Activated CD8-positive, alpha-beta memory T cell treated with anti-CD3 and anti-CD28 coated beads for 48 hours (primary cell): ENCODE measurements around the gene C20orf144.
"Not testable (repeated sequence)": the region's sequence is repeated elsewhere in the genome, so short reads cannot be mapped to it uniquely, and the experiment has no call there.

Experiments used
- DNase-seq, 3 experiments: peaks; one replicate each; pipeline ENCODE4 v3.0.0-alpha.2; 2020; ENCODE audit warnings: low read depth in 2 of 3, low spot score in 2 of 3

Gene C20orf144

GRCh38 chr20:33693741-33694638 lies 31.9 kb downstream of the C20orf144 start:
- DNase-seq = no peak

DNA sequence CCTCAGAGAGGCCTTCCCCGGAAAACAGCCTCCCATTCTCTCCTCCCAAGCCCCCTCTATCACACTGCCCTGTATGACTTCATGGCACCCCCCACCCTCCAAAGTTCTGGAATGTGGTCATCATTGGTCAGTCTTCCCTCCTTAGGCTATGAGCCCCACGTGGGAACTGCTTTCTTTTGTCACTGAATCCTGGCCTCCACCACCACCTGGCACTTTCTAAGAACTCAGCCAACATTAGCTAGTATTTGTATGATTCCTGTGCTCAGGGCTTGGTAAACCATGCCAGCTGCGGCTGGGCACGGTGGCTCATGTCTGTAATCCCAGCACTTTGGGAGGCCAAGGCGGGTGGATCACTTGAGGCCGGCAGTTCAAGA lies 32.5 kb downstream of the C20orf144 start:
- DNase-seq = no peak

- no peak for DNase-seq
Measured at GRCh38 chr20:33696448-33696847, 34.3 kb downstream of the C20orf144 start.

- DNase-seq = no peak
Measured at GRCh38 chr20:33697129-33697528, 35.0 kb downstream of the C20orf144 start.

- DNase-seq = not testable (repeated sequence)
Measured at GRCh38 chr20:33698966-33699365, 36.8 kb downstream of the C20orf144 start.

DNA sequence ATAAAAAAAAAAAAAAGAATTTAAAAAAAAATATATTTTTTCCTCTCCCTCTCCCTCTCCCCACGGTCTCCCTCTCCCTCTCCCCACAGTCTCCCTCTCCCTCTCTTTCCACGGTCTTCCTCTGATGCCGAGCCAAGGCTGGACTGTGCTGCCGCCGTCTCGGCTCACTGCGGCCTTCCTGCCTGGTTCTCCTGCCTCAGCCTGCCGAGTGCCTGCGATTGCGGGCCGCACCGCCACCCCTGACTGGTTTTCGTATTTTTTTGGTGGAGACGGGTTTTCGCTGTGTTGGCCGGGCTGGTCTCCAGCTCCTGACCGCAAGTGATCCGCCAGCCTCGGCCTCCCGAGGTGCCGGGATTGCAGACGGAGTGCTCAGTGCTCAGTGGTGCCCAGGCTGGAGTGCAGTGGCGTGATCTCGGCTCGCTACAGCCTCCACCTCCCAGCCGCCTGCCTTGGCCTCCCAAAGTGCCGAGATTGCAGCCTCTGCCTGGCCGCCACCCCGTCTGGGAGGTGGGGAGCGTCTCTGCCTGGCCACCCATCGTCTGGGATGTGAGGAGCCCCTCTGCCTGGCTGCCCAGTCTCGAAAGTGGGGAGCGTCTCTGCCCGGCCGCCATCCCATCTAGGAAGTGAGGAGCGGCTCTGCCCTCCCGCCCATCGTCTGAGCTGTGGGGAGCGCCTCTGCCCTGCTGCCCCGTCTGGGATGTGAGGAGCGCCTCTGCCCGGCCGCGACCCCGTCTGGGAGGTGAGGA lies 38.7 kb downstream of the C20orf144 start:
- not testable (repeated sequence) for DNase-seq

DNA sequence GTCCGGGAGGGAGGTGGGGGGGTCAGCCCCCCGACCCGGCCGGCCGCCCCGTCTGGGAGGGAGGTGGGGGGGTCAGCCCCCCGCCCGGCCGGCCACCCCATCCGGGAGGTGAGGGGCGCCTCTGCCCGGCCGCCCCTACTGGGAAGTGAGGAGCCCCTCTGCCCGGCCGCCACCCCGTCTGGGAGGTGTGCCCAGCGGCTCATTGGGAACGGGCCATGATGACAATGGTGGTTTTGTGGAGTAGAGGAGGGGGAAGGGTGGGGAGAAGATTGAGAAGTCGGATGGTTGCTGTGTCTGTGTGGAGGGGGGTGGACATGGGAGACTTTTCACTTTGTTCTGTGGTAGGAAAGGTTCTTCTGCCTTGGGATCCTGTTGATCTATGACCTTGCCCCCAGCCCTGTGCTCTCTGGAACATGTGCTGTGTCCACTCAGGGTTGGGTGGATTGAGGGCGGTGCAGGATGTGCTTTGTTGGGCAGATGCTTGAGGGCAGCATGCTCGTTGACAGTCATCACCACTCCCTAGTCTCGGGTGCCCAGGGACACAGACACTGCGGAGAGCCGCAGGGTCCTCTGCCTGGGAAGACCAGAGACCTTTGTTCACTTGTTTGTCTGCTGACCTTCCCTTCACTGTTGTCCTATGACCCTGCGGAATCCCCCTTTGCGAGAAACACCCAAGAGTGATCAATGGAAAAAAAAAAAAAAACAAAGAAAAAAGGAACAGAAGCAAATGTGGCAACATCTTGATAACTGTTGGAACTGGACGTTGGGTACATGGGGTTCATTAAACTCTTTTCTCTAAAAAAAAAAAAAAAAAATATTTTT lies 39.7 kb downstream of the C20orf144 start:
- no peak for DNase-seq

DNA sequence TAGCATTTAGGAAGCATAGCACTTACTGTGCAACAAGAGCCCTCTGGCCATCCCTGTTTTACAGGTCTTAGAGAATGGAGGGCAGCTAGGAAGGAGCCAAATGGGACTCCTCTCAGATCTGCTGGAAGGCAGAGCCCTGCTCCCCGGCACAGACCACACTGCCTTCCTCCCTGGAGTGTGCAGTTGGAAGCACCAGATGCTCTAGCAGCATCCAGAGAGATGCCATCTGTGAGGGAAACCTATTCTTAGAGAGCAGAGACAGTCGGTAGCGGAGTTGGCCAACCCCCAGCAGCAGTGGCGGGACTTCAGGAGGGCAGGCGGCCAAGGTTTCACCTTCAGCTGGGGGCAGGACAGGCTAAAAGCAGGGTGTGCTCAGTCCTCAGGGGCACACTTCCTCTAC lies 40.7 kb downstream of the C20orf144 start:
- DNase-seq = no peak

DNA sequence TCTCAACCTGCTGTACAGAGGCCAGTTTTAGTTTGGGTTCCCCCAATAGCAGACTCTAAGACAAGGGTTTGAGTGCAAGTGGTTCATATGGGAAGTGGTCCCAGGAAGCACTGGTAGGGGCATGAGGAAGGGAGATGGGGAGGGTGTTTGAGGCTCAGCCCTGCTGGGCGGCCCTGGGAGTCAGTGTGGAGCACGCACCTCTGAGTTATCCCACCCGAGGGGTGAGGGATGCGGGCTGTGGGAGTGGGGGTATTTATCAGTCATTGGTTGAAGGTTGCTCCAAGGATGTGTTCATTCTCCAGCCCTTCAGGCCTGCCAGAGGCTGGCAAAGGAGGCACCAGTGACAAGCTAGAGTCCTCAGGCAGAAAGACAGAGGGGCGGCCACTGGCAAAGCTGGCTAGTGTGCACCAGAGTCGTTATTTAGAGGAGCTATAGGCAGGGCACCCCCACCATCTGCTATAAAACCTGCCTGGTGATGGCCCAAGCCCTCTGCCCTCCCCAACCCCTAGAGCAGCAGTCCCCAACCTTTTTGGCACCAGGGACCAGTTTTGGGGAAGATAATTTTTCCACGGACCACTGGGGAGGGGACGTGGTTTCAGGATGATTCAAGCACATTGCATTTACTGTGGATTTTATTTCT lies 41.5 kb downstream of the C20orf144 start:
- DNase-seq = no peak

GRCh38 chr20:33704197-33704924 lies 42.2 kb downstream of the C20orf144 start:
- DNase-seq = no peak

- DNase-seq = no peak
Measured at GRCh38 chr20:33707668-33708067, 45.5 kb downstream of the C20orf144 start.

- DNase-seq = no peak
Measured at GRCh38 chr20:33709398-33709797, 47.3 kb downstream of the C20orf144 start.

DNA sequence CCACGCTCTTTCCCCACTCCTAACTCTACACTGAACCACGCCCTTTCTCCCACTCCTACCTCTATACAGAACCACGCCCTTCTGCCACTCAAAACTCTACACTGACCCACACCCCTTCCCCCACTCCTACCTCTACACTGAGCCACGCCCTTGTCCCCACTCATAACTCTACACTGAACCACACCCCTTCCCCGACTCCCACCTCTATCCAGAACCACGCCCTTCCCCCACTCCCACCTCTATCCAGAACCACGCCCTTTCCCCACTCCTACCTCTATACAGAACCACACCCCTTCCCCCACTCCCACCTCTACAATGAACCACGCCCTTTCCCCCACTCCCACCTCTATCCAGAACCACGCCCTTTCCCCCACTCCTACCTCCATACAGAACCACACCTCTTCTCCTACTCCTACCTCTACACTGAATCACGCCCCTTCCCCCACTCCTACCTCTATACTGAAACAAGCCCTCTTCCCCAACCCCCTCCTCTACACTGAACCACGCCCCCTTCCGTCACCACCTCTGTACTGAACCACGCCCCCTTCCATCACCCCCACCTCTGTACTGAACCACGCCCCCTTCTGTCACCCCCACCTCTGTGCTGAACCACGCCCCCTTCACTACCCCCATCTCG lies 47.9 kb downstream of the C20orf144 start:
- no peak for DNase-seq

DNA sequence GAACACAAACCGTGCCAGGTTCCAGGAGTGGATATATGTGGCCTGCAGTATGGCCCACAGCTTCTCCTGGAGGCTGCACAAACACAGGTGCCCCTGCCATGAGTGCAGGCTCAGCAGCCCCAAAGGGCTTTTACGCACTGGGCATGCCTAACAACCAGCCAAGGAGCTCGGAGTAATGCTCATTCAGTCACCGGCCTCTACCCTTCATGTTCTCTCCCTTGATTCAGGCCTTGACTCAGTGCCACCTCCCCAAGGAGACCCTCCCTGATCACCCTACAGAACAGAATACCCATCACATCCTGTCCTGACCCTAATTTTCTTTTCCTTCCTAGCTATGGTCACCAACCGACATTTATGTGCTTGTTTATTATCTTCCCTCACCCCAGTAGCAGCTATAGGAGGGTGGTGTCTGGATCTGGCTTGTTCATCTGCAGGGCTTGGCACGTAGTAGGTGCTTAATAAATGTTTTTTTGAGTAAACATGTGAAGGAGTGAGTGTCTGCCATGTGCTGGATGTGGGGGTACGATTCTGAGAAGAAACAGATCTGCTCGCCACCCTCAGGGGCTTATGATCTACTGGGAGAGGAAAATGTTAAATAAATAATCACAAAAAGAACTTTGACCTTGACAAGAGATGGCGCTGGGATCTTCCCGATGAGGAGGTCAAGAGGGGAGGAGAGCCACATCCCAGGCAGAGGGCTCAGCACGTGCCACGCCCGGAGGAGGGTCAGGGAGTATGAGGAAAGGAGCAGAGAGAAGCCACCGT lies 48.7 kb downstream of the C20orf144 start:
- no peak for DNase-seq

DNA sequence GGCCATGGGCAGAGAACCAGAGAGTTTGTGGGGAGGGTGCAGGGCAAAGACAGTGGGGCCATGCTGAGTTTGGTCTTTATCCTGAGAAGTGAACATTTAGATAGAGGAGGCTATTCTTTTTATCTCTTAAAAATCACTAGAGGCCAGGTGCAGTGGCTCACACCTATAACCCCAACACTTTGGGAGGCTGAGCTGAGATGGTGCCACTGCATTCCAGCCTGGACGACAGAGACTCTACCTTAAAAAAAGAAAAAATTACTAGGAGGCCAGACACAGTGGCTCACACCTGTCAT lies 49.3 kb downstream of the C20orf144 start:
- no peak for DNase-seq
